Superior temporal gyrus (tissue), 1 donor: ENCODE results near the gene ASPA.
"Not testable (repeated sequence)": the region's sequence is repeated elsewhere in the genome, so short reads cannot be mapped to it uniquely, and the experiment has no call there.

Experiments used
- DNase-seq: peaks from one replicate; pipeline ENCODE4 v3.0.0-alpha.2; 2016; ENCODE audit errors: extremely low spot score

The ASPA gene

DNA sequence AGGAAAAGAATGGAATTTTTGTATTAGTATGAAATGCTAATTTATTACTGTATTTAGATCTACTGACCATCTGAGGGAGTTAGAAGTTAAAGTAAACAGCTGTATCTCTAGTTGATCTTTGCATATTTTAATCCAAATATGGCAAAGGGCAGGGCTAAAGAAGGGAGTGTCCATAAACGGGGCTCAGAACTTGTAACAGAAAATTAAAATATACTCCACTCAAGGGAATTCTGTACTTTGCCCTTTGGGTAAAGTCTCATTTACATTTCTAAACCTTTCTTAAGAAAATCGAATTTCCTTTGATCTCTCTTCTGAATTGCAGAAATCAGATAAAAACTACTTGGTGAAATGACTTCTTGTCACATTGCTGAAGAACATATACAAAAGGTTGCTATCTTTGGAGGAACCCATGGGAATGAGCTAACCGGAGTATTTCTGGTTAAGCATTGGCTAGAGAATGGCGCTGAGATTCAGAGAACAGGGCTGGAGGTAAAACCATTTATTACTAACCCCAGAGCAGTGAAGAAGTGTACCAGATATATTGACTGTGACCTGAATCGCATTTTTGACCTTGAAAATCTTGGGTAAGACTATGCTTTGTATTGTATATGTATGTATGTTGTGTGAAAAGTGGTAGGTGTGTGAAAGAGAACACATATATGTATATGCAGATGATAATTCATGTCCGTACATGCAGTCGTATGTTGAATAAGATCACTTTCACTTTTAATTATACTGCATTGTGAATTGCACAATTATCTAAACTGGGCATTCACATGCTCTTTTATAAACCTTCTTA, at the start of gene ASPA:
Gene ASPA (plus strand): TSS at position 186 of the 799 bp plus-strand sequence. CDS start 163 bp downstream, at position 349.
- peak; percentile 81 for DNase-seq

DNA sequence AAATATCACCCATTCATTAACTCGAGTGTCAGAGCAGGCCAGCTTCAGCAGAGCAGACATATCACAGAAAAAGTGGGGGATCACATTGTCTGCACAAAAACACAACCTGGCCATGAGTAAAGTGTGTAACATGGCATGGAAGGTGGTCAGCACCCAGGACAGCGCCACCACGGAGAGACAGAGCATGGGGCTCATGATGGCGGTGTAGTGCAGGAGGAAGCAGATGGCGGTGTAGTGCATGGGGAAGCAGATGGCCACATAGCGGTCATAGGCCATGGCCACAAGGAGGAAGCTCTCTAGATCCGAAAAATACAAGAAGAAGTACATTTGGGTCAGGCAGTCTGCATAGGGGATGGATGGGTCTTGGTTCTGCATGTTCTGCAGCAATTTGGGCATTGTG, 42.6 kb upstream of the ASPA start:
- not testable (repeated sequence) for DNase-seq

DNA sequence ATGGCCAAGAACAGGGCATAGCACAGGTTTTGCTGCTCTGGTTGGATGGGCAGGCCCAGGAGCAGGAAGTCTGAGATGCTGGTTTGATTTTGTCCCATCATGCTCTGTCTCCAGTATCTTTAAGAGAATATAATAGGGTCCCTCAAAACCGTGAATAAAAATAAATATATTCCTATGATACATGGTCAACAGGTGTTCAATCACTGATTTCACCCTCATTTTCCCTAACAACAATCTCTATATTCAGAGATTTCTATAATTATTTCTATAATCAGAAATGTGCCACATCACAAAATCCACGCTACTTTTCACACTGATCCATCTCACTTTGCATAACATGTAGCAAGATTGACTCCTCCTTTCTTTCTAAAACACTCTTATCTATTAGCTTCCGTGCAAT, 42.1 kb upstream of the ASPA start, which contains the start of gene OR1E2:
Gene OR1E2 (minus strand): TSS at position 101 of the 400 bp plus-strand sequence. CDS start 0 bp downstream, at position 101.
- DNase-seq = no peak

DNA sequence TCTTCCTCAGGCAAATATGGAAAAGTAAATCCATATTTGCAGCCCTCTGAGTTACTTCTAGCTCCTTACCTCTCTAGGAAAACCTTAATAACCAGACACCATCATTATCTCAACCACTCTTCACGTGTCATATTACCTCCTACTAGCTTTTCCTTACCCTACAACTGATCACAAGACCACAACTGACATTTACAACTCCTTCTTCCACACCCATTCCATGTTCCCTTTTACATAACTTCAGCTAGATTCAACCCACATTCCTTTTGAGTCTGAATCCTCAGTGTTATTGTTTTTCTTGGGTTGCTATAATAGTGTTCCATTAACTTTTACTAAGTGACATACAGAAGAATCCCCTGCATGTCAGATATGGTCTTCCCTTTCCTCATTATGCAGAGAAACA, 37.4 kb upstream of the ASPA start:
- DNase-seq = no peak

DNA sequence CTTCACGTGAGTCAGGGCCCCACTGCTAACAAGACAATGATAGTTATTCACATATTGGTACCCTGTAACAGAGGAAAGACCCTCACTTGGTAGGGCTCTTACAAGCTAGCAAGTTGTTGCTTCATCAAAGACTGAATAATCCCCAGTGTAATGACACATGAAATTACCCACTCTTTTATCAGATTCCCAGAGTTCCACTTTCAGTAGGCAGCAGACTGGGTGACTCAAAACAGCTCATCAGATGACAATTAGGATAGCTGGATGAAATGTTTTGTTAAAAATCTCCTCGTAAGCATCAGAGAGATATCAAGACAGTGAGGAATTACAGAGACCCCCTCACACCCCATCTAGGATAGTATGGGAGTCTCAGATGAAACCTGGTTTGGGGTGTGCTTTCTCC, 35.3 kb upstream of the ASPA start:
- no peak for DNase-seq

DNA sequence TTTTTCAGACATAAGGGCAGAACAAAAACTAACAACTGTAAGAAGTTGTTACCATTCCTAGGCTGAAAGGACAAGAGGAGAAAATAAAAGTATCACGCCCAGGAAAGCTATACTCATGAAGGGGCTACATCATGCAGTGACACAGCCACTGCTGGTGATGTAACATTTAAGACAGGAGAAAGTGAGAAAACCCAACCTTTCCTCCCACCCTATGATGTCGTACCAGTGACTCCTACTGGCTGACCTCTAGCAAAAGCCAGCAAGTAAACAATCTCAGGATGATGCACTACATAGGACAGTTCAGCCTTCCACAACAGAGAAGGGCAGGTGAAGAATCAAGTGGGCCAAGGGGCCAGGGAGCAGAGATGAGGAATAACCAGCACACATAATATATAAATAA, 28.2 kb upstream of the ASPA start:
- DNase-seq = no peak

DNA sequence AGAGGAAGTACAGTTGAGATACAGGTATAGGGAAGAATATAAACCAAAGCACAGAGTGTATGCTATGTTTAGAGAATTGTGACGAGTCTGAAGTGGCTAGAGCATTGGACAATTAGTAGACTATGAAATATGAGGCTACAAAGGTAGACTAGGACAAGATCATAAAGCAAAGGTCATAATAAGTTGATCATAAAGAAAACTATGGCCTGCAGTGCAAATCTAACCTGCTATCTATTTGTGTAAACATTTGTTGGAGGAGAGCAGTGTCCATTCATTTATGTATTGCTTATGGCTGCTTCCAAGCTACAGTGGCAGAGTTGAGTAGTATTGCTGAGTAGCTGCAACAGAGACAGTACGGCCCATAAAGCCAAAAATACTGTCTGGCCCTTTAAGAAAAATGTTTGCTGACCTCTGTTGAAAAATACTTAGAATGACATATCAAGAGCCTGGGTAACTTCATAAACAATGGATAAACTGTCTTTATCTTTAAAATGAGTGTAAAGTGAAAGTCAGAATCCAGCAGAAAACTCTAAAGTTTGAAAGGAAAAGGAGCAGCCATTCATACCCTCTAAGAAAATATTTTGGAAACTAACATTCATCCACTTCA, 27.6 kb upstream of the ASPA start:
- no peak for DNase-seq

DNA sequence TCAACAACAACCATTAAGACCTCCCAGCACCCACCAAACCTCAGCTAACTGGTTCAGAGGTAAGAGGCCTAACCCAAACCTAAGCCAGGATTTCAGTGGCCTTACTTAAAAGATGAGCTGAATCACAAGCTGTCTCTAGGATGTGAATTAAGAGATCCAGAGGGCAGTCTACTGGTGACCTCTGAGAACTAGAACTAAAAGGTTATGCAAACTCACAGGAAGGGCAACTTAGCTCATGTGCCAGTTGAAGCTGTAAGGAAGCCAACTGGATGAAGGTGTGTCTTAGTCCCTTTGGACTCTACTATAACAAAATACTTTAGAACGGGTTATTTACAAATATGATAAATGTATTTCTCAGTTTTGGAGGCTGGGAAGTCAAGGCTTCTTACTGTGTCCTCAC, 9.4 kb upstream of the ASPA start:
- DNase-seq = not testable (repeated sequence)

DNA sequence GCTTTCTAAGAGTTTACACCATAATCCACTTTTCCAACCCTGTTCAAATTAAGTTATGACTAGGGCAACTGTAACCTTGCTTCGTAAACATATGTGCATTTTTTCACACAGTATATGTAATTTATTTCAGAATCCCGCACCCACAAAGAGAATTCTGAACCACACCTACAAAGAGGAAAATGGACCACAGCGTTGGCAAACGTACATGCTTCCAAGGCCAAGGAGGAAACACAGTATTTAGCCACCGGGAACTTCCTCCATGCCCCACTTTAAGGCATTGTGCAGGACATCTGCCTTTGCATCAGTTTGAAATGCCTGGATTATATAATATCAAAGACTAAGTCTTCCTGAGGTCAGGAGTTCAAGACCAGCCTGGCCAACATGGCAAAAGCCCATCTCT, 6.3 kb upstream of the ASPA start:
- no peak for DNase-seq

DNA sequence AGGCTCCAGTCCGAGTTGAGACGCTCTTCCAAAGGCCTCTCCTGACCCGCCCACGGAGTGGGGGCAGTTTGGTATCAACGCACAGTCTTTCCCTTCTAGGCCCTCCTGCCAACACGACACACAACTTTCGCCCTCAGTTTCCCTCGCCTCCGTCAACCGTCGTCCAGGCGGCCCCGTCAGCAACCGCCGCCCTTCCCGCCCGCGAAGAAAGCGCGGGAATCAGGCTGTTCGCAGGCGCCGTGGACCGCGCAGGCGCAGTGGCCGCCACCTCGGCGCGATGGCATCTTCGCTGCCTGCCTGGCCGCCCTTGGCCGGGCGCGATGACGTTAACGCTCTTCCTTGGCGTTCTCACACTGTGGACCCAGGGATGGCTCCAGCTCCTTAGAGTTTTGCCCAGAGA, 4.2 kb upstream of the ASPA start, which contains the start of gene SPATA22:
Gene SPATA22 (minus strand): TSS at position 221 of the 400 bp plus-strand sequence. CDS start 2,494 bp downstream, outside the sequence.
- no peak for DNase-seq

DNA sequence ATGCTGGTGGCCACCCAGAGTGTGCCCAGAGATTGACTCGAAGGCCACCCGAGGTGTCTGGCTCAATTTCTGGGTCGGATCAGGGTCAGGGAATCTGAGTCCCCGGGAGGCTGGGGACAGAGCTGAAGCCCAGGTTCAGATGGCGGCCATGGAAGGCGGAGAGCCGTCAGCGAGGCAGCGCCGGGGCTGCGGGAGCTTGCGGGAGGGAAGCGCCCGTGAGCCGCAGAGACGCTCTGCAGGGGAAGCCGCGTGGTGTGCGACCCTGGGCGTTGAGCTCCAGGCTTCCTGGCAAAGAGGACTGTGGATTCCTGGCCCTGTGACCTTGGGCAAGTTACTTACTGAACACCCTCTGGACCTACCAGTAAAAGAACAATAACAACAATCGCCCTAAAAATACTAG, 3.7 kb upstream of the ASPA start:
- no peak for DNase-seq

DNA sequence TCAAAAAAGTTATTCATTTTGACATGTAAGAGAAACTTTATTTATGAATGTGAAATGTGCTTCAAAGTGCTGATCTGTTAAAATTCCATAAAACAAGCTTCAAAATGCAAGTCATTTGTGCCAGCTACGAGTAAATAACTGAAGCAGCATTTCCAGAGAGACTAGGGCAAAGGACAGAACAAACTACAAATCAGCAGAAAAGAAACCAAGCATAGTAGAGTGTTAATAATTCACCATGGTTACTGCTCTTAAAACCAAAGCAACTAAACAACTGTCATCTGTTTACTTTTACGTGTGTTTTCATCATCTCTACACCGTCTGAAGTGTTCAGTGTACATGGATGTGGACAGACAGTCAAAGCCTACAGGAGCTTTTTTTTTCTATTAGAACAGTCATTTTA, 1.6 kb upstream of the ASPA start:
- DNase-seq = peak; percentile 65

DNA sequence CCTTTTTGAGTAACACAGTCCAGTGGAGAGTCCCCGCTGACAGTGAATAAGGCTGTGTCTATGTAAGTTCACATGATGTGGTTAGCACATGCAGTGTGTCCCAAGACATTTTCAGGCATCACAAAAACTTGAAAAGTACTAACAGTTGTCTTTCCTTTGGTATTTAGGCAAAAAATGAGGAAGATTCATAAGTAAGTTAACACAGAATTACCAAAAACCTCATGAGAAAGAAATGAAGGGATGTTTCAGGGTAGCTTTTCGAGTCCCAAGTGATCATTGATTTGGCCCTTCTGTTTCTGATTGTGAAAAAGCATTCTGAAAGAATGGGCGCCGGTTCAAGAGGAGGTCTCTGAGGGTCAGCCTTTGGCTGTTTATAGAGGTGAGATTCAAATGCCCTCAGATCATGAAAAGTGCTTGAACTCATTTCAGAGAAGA, 529 bp upstream of the ASPA start:
- peak; percentile 74 for DNase-seq

DNA sequence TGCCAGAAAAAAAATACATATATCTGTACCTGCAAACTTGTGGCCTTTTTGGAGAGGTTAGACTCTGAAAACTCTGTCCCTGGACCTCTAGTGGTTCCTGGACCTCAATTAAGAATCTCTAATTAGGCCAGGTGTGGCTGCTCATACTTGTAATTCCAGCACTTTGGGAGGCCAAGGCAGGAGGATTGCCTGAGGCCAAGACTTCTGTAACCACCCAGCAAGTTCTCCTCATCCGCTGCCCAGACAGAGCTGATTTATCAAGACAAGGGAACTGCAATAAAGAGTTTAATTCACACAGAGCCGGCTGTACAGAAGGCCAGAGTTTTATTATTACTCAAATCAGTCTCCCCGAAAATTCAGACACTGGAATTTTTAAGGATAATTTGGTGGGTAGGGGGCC, 4.2 kb downstream of the ASPA start:
- no peak for DNase-seq

DNA sequence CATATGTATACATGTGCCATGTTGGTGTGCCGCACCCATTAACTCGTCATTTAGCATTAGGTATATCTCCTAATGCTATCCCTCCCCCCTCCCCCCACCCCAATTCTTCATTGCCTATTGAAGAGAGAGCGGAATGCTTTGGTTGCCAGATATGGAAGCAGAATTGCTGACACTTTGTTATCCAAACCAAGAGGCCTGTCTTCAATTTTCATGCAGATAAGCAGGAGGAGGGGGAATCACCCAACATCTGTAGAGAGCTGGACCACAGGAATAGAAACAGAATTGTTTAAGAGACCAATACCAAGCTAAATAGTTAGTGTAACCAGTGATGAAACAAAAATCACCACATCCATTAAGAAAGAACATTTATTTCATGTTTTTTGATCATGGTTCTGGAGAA, 7.1 kb downstream of the ASPA start:
- no peak for DNase-seq

DNA sequence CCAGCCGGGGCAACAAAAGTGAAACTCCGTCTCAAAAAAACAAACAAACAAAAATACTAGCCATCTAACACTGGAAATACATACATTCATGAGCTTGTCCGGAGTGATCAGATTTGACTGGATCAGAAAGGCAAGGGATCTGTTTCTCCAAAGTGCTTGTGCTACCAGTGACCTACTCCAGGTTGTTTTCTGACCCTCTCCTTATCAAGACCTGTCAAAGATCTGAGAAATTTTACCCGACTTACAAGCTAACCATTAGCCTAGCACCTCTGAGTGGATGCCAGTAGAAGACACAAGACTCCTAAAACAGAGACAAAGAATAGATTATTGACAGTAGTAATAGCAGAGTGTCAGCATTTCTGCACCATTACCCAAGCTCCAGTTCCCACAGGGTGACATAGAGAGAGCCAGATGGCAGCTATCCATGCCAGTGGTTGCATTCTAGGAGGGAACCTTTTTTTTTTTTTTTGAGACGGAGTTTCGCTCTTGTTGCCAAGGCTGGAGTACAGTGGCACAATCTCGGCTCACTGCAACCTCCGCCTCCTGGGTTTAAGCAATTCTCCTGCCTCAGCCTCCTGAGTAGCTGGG, 9.8 kb downstream of the ASPA start:
- no peak for DNase-seq

DNA sequence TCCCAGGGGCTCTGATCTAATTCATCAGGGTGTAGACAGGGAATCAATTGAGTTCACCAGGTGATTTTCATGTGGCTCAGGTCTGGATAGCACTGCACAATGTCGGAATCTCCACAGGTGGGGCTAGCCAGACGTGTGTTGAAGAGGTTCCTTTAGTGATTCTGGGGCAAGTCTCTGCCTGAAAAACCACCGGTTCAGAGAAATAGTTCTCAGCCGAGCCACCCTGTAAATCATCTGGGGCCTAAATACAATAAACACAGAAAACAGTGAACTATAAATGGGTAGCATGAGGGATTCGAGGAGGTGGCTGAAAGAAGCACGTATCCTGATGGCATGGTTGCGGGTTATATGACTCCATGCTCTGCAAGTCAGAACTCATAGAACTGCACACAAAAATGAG, 21.3 kb downstream of the ASPA start:
- DNase-seq = no peak

DNA sequence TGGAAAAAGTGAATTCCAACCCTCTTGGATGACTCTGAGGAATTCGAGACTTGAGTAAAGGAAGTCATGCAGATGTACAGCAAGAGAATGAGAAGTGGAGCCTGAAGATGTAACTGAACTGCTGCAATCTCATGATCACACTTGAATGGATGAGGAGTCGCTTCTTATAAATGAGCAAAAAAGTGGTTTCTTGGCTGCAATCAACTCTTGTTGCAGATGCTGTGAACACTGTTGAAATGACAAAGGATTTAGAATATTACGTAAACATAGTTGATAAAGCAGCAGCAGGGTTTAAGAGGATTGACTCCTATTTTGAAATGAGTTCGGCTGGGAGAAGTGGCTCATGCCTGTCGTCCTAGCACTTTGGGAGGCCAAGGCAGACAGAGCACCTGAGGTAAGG, 25.5 kb downstream of the ASPA start:
- no peak for DNase-seq

DNA sequence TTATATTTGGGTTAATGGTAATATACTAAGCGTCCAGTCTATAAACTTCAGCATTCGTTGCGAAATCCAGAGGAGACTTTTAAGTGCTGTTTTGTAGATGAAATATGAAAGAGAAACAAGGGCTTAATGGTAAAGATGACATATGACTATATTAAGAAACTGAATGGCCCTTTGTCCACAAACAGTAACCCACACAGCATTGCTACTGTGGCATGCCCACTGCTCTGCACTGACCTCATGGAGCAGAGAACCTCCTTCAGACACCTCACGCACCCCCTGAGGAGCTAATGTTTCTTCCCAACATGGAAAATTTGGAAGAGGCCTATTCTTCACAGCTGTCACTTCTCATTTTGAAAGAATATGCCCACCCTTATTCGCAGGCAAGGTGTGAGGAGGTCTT, 26.7 kb downstream of the ASPA start:
- peak; percentile 90 for DNase-seq

DNA sequence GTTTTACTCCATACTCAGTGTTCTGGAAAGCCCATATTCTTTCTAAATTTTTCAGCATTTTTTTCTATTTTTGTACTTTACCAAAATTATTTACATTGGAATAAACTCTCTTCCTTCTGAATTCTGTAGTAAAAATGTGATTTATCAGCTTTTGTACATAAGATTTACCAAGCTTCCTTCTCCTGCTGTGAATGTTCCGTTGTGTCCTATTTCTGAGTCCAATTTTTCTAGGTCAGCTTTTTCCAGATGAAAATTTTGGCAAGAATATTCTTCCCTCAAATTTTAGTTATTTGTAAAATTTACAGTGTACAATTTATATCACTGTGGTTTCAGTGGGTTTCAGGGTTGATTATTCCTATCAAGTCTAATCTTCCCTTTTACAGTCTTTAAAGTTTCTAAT, 27.5 kb downstream of the ASPA start:
- DNase-seq = peak; percentile 59

DNA sequence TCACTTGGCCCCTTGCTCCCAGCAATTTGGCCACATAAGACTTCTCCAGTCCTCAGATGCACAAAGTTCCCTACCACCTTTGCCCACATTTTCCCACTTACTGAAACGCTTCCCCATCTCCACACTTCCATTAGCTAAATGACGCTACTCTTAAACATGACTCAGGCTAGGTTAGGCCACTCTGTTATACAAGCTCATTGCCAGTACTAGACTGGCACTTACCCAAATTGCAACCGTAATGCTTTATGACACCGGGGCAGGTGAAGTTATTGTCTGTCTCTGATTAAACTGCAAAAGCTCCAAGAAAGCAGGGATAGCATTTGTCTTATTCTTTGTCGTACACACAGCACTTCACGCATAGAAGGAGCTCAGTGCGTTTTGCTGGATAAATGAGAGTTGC, 29.2 kb downstream of the ASPA start:
- no peak for DNase-seq

DNA sequence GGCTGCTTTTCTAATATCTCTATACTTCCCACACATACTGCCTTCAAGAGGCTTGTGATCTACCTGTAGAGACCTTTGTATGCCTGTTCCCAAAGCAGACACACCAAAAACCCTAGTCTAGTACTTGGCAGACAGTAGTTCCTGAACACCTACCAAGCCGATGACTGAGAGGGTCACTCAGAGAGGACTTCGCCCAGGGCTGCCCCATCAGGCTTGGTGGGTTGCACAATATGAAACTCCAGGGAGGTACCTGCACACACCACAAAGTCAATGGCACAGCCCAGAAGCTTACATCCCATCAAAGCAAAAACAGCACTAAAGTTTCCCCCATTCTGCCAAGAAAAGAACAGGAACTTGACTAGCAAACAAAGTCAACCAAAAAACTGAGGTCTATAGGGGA, 30.3 kb downstream of the ASPA start:
- no peak for DNase-seq

DNA sequence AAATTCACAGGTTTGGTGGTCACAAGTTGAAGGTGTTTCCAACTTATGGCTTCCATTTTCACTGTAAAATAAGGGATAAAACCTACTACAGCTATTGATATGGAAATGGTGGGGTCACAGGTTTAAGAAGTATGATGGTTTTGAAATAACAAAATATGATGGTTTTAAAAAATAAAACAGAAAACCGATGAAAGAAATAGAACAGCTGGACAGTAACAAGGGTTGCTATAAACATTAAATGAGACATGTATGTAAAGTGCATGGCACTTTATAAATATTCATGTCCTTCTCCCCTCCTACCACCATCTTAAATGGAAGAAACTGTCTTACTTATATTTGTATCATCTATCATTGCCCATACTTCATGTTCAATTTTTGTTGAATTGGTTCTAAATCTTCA, 31.3 kb downstream of the ASPA start:
- DNase-seq = no peak
